ENCODE measurements around the gene TRAM2.
"Not testable (repeated sequence)": the region's sequence is repeated elsewhere in the genome, so short reads cannot be mapped to it uniquely, and the experiment has no call there.

Gene TRAM2

DNA sequence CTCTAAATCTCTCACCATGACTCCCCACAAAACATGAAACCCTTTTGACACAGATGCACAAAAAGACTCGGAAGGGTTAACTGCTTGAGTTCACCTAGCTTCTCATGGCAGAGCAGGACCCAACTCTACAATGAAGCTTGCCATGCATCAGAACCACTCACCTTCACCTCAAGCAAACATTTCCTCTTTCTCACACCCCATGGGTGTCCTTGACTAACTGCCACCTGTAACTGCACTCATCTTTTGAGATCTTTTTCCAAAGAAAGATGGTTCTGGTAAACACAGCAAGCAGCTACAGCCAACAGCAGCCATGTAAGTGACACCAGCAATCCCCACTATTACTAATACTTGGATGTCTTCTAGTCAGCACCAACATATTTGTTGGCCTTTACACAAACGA lies 80.2 kb downstream of the TRAM2 start:
- no peak for DNase-seq

DNA sequence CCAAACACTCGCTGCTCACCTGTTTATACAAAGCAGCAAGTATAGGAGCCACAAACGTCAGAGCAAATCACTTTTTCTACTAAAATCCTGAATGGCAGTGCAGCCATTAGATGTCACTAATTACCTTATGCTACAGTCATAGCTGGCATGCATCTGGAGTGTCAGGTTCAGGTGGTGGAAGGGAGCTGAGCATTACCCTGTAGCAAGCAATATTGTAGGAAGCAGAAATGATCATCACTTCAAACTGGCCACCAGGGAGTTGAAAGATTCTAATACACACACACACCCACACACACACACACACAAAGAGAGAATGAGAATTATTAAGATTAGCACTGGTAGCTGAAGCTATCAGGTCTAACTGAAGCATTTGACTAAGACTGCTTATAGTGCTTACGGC lies 80.9 kb downstream of the TRAM2 start:
- DNase-seq = no peak

DNA sequence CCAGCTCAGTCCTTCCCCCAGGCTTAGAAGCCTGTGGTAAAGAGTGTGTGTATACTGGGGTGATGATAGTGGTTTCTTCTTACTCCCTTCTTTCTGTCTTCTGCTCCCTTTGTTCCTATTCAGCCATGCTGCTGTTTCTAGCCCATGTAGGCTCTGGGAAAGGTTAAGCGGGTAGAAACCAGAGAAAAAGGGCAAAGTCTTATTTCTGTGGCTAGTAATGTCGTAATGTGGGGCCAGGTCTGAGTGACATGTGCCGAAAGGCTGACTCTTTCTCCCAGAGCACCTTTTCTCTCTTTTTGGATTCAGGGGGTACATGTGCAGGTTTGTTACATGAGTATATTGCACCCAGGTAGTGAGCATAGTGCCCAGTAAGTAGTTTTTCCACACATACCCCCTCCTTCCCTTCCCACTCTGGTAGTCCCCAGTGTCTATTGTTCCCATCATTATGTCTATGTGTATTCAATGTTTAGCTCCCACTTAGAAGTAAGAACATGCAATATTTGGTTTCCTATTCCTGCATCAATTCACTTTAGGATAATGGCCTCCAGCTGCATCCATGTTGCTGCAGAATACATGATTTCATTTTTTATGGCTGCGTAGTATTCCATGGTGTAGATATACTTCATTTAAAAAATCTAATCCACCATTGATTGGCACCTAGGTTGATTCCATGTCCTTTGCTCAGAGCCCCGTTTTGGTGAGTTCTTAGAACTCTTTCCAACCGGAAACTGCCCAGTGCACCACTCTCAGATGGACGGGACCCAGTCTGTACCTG lies 82.4 kb downstream of the TRAM2 start:
- no peak for DNase-seq

DNA sequence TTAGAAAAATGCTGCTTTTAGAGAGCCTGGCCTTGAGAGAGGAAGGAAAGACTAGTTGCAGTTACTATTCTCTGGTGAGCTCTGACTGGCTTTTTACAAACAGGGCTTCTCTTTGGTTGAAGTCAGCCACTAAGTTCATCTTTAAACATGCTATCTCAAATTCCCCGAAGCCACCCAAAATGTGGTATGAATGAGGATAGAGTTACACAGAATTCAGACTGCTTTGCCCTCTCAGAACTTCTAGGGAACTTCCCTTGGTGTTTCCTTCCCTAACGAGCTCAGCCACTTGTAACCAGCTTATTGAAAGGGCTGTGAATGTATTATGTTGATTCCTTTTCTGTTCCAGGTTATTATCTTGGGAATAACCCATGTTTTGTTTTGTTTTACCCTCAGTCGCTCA lies 83.2 kb downstream of the TRAM2 start:
- no peak for DNase-seq

DNA sequence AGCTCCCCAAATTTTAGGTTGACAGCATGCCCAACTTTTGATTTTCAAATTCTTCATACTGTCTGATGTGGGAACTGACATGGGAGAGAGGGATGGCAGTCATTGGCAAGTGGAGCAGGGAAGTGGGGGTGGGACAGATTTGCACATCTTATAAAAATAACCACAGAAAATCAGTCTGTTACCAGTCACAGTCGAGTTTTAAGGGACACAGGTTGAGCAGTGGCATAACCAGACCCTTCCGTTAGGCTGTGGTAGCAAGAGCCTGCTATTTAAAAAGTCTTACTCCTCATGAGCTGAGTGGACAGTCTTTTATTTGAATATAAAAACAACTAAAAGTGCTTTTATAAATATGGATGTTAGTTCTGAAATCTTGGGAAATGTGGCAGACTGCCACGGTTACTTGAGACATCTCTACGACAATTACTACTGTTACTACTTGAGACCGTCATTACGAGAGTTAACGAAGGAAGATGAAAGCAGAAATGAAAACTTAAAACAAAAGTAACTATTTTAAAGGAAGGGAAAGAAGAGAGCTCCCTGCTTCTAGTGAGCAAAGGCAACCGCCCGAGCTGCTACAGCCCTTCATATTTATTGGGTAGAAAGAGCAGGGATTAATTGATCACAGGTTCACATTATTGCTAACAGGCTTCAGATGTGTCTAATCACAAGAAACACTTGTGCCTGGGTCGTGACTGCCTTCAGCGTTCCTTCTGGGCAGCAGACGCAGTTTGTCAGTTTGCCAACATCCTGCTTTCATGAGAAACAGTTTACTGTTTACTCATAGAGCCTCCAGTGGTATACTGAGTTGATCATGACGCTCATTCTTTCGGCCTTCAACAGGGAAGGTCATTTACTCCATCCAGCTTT lies 85.4 kb downstream of the TRAM2 start:
- DNase-seq = no peak

DNA sequence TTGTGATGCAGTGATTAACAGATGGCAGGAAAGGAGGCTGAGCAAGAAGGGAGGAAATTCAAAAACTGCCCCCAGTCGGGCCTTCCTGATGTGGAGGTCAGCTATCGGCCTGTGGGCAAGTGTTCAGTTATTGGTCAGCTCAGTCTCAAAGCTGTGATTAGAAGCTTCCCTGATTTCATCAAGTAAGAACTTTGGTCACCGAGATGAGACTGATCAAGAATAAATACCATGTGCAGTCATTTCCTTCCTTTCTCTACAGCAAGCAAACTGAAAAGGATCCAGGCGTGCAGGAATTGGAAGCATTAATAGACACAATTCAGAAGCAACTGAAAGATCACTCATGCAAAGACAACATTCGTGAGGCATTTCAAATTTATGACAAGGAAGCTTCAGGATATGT lies 87.0 kb downstream of the TRAM2 start:
- no peak for DNase-seq

DNA sequence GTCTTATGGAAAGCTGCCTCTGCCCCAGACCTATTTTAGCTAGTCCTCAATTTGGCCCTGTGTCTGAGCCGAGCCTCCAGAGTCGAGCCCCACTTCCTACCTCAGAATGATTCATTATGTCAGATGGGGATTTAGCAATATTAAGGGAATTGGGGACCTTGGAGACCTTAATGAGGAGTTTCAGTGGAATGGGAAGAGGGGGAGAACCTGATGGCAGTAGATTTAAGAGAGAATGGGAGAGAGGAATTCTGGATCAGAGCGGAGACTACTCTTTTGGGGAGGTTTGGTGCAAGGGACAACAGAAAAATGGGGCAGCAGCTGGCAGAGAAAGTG lies 93.2 kb downstream of the TRAM2 start:
- no peak for DNase-seq

DNA sequence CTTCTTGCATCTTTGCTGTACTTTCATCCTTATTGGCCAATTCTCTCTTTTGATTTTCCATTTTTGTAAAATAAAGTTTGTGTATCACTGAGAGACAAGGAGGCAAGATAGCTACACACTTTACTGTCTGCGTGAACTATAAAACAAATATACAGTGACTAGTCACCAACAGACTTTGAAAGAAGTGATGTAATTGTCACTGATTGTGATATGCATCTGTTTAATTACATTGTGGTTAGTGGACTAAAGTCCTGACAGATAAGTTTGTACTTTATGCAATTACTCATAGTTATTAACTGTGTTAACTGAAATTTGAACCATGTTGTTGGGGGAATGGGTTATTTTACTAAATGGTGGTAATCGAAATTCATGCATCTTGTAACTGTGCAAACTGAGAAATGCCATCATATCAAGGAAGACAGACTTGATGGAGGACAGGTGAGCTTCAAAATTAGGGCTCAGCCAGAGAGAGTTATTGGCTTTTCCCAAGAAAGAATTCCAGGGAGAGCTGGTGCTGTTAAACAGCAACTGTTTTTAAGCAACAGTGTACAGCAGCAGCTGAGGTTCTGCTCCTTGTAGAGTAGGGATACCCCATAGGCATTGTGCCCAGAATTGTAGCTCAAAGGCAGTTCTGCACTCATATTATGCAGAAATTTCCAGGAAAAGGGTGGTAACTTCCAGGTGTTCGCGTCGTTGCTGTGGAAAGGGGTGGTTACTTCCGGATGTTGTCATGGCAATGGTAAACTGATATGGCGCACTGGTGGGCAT lies 93.8 kb downstream of the TRAM2 start:
- DNase-seq = no peak

DNA sequence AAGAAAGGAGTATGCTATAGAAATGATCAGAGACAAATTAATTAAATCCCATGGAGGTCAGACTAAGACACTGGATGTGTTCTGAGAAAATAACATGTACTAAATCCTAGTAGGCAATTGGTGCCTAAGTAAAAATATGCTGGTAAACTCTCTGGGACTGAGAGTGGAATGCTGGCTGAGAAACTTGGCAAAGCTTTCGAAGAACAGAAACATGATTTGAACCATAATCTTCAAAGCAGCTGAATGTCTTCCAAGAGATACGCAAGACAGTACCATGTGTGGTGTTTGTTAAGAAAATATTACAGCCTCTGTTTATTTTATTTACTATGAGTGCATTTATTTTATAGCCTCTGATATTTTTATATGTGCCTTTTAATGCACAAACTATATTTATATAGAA lies 101.6 kb downstream of the TRAM2 start:
- DNase-seq = no peak

DNA sequence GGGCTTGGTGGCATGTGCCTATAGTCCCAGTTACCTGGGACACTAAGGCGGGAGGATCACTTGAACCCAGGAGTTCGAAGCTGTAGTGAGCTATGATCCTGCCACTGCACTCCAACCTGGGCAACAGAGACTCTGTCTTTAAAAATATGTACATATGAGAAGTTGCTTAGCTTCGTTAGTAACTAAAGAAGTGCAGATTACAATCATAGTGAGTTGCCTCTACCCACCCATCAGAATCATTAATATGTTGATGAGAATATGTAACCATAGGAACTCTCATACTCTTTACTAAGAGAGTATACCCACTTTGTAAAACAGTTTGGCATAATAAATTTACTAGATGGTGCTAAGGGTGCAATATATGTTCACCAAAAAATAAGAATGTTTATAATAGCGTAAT lies 102.7 kb downstream of the TRAM2 start:
- no peak for DNase-seq

DNA sequence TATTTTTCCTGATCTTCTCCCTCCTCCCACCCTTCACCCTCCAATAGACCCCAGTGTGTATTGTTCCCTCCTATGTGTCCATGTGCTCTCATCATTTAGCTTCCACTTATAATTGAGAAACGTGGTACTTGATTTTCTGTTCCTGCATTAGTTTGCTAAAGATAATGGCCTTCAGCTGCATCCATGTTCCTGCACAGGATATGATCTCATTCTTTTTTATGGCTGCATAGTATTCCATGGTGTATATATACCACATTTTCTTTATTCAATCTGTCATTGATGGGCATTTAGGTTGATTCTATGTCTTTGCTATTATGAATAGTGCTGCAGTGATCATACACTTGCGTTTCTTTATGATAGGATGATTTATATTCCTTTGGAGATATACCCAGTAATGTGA lies 115.7 kb downstream of the TRAM2 start:
- not testable (repeated sequence) for DNase-seq

DNA sequence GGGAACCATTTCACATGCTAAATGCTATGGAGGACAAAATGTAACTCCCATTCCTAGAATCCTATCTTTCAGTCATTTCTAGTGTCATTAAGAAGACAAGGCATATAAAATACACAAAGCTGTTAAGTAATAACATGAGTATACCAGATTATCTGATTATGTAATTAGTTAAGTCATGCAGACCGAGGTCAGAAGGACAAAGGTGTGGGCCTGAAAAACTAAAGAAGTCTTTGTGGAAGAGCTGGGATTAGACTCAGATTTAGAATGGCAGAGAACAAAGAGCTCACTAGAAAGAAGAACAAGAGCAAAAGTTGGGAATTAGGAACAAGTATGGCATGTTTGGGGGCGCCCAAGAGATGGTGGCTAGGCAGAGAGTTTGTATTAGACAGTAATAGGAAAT lies 119.8 kb downstream of the TRAM2 start:
- no peak for DNase-seq

DNA sequence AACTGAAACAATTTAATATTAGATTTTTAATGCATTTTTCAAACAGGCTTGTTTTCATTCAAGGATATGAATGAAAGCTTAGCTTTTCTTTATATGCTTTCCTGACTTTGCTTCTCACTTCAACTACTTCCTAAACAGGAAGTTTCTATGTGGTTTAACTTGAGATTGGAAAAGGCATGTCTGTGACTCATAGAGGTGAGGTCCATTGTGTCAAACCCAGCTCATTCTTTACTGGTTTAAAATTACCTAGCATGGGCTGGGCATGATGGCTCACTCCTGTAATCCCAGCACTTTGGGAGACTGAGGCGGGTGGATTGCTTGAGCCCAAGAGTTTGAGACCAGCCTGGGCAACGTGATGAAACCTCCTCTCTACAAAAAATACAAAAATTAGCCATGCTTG lies 122.3 kb downstream of the TRAM2 start:
- no peak for DNase-seq

Data from amygdala (tissue), 56 donors.